IMR-90 (cell line): ENCODE results near the gene PLD6. TPM values are rescaled to one million over a fixed set of nuclear protein-coding genes. Genes with fewer than 3 reads are reported as not detected.

ENCODE experiments used
- ATAC-seq: fragments of 200-7000 bp; cut with Tn5 transposase; 2 replicates; pipeline ENCODE4 v1.9.1; 2020; ENCODE audit warnings: low read depth, mild to moderate bottlenecking, moderate library complexity
- BruUV-seq: library from RNA; stranded (reverse); fragments of 400-500 nt; replicated peaks from 2 replicates; lab custom pipeline; 2021; lab: Mats Ljungman, UMichigan
- CTCF ChIA-PET: fragments of 300-600 bp; formaldehyde crosslinking; extraction: SDS; loops from one replicate; lab custom pipeline; 2021; ENCODE audit warnings: antibody characterized with exemption; lab: Yijun Ruan, JAX
- POLR2A ChIA-PET: fragments of 300-600 bp; sonication (Branson Sonifier 250); formaldehyde crosslinking; loops from one replicate; lab custom pipeline; 2022; ENCODE audit warnings: antibody characterized with exemption; ENCODE audit not compliant: unreplicated experiment; lab: Charles Lee
- DNase-seq: peaks from one replicate; pipeline ENCODE4 v3.0.0; 2013
- H2AFZ ChIP-seq: replicated peaks from 2 replicates; pipeline ENCODE3; 2013; ENCODE audit warnings: low read length, mild to moderate bottlenecking; ENCODE audit not compliant: poor library complexity
- H2AK5ac ChIP-seq: 2 replicates; pipeline ENCODE4 v1.6.1; 2013; ENCODE audit warnings: low read depth, low read length, inconsistent platforms
- H2AK9ac ChIP-seq: replicated peaks from 2 replicates; pipeline ENCODE3; 2013; ENCODE audit warnings: mild to moderate bottlenecking, low read depth, low read length, moderate library complexity; ENCODE audit not compliant: poor library complexity
- H2BK120ac ChIP-seq: 2 replicates; pipeline ENCODE4 v1.6.1; 2013; ENCODE audit warnings: low read depth, low read length, inconsistent platforms
- H2BK15ac ChIP-seq: 3 replicates; pipeline ENCODE4 v1.6.1; 2013; ENCODE audit warnings: low read depth, low read length, inconsistent platforms
- H2BK20ac ChIP-seq: 2 replicates; pipeline ENCODE4 v1.6.1; 2013; ENCODE audit warnings: low read depth, mild to moderate bottlenecking, inconsistent platforms, low read length, moderate library complexity
- H2BK5ac ChIP-seq: 2 replicates; pipeline ENCODE4 v1.6.1; 2013; ENCODE audit warnings: mild to moderate bottlenecking, low read depth, low read length, inconsistent platforms; ENCODE audit not compliant: poor library complexity, severe bottlenecking
- H3K14ac ChIP-seq: replicated peaks from 2 replicates; pipeline ENCODE4 v1.6.1; 2013; ENCODE audit warnings: low read depth, low read length, inconsistent platforms
- H3K18ac ChIP-seq: 2 replicates; pipeline ENCODE4 v1.6.1; 2013; ENCODE audit warnings: low read depth, low read length, control low read depth
- H3K23ac ChIP-seq: 2 replicates; pipeline ENCODE4 v1.6.1; 2013; ENCODE audit warnings: low read depth, low read length, inconsistent platforms
- H3K27ac ChIP-seq: 2 replicates; pipeline ENCODE4 v1.5.1; 2013; ENCODE audit warnings: mild to moderate bottlenecking, control low read depth, low read length; ENCODE audit not compliant: insufficient read depth
- H3K27me3 ChIP-seq: 2 replicates; pipeline ENCODE4 v1.6.1; 2013; ENCODE audit warnings: low read length; ENCODE audit not compliant: control insufficient read depth, insufficient read depth
- H3K36me3 ChIP-seq: 2 replicates; pipeline ENCODE4 v1.6.1; 2013; ENCODE audit warnings: low read length, mixed read lengths; ENCODE audit not compliant: control insufficient read depth, insufficient read depth
- H3K4ac ChIP-seq: 2 replicates; pipeline ENCODE4 v1.6.1; 2013; ENCODE audit warnings: low read depth, low read length, inconsistent platforms
- H3K4me1 ChIP-seq: 2 replicates; pipeline ENCODE4 v1.6.1; 2013; ENCODE audit warnings: low read length, mixed read lengths; ENCODE audit not compliant: control insufficient read depth, insufficient read depth
- H3K4me2 ChIP-seq: 2 replicates; pipeline ENCODE4 v1.6.1; 2013; ENCODE audit warnings: low read depth, mild to moderate bottlenecking, control low read depth, low read length, moderate library complexity
- H3K4me3 ChIP-seq: 2 replicates; pipeline ENCODE4 v1.5.1; 2013; ENCODE audit warnings: low read depth, mild to moderate bottlenecking, control low read depth, low read length, moderate library complexity; ENCODE audit not compliant: insufficient read depth
- H3K56ac ChIP-seq: 2 replicates; pipeline ENCODE4 v1.6.1; 2013; ENCODE audit warnings: low read length, inconsistent platforms; ENCODE audit not compliant: insufficient read depth; ENCODE audit errors: extremely low read depth
- H3K79me1 ChIP-seq, 2 experiments: 2 replicates each; pipeline ENCODE4 v1.6.1; 2013; ENCODE audit warnings: low read length in 2 of 2, inconsistent platforms in 1 of 2, low read depth in 1 of 2
- H3K9ac ChIP-seq: 2 replicates; pipeline ENCODE4 v1.6.1; 2013; ENCODE audit warnings: low read depth, low read length, control low read depth
- H3K9me1 ChIP-seq: 2 replicates; pipeline ENCODE4 v1.6.1; 2013; ENCODE audit warnings: low read length, inconsistent platforms; ENCODE audit not compliant: insufficient read depth
- H3K9me3 ChIP-seq: 2 replicates; pipeline ENCODE4 v1.6.1; 2013; ENCODE audit warnings: low read length; ENCODE audit not compliant: control insufficient read depth, insufficient read depth
- H4K20me1 ChIP-seq: 2 replicates; pipeline ENCODE4 v1.6.1; 2013; ENCODE audit warnings: low read length, inconsistent platforms; ENCODE audit not compliant: insufficient read depth
- H4K5ac ChIP-seq: 2 replicates; pipeline ENCODE4 v1.6.1; 2013; ENCODE audit warnings: mild to moderate bottlenecking, low read depth, low read length, control low read depth
- H4K8ac ChIP-seq, 2 experiments: 2 replicates each; pipeline ENCODE4 v1.6.1; 2013; ENCODE audit warnings: low read depth in 2 of 2, low read length in 2 of 2, control low read depth in 1 of 2, inconsistent platforms in 1 of 2
- H4K91ac ChIP-seq: 2 replicates; pipeline ENCODE4 v1.6.1; 2013; ENCODE audit warnings: low read depth, low read length, inconsistent platforms; ENCODE audit not compliant: insufficient read depth
- BHLHE40 ChIP-seq: fragments of 150-350 bp; IDR thresholded peaks from 2 replicates; pipeline ENCODE4 v1.6.1; 2016; ENCODE audit warnings: mild to moderate bottlenecking, low read depth, low read length
- CEBPB ChIP-seq: IDR thresholded peaks from 2 replicates; pipeline ENCODE4 v1.6.1; 2012; ENCODE audit warnings: low read depth, low read length, improper control_type of control experiment
- CHD1 ChIP-seq: IDR thresholded peaks from 2 replicates; pipeline ENCODE4 v1.6.1; 2012; ENCODE audit warnings: low read depth, low read length, improper control_type of control experiment
- ELK1 ChIP-seq: fragments of 150-350 bp; IDR thresholded peaks from 2 replicates; pipeline ENCODE4 v1.6.1; 2016; ENCODE audit warnings: low read depth, mild to moderate bottlenecking, low read length, moderate library complexity, borderline replicate concordance
- MAFK ChIP-seq: IDR thresholded peaks from 2 replicates; pipeline ENCODE4 v1.6.1; 2012; ENCODE audit warnings: low read depth, low read length, improper control_type of control experiment
- MAZ ChIP-seq: IDR thresholded peaks from 2 replicates; pipeline ENCODE4 v1.6.1; 2012; ENCODE audit warnings: low read depth, mild to moderate bottlenecking, low read length, improper control_type of control experiment, moderate library complexity, borderline replicate concordance
- MXI1 ChIP-seq: IDR thresholded peaks from 2 replicates; pipeline ENCODE4 v1.6.1; 2012; ENCODE audit warnings: low read depth, mild to moderate bottlenecking, low read length, moderate library complexity, borderline replicate concordance
- NFE2L2 ChIP-seq: fragments of 150-350 bp; IDR thresholded peaks from 2 replicates; pipeline ENCODE4 v1.6.1; 2016; ENCODE audit warnings: low read depth, mild to moderate bottlenecking, low read length
- POLR2A ChIP-seq: IDR thresholded peaks from 2 replicates; pipeline ENCODE4 v1.6.1; 2012; ENCODE audit warnings: mild to moderate bottlenecking, low read depth, low read length
- RAD21 ChIP-seq: IDR thresholded peaks from 2 replicates; pipeline ENCODE4 v1.6.1; 2012; ENCODE audit warnings: low read length, improper control_type of control experiment
- RCOR1 ChIP-seq: IDR thresholded peaks from 2 replicates; pipeline ENCODE4 v1.6.1; 2012; ENCODE audit warnings: mild to moderate bottlenecking, low read length, improper control_type of control experiment; ENCODE audit not compliant: insufficient replicate concordance
- RFX5 ChIP-seq: IDR thresholded peaks from 2 replicates; pipeline ENCODE4 v1.8.0; 2012; ENCODE audit warnings: low read depth, mild to moderate bottlenecking, low read length, moderate library complexity
- SMC3 ChIP-seq: fragments of 150-350 bp; IDR thresholded peaks from 2 replicates; pipeline ENCODE4 v1.6.1; 2016; ENCODE audit warnings: low read depth, mild to moderate bottlenecking, antibody characterized with exemption, low read length, moderate library complexity
- USF2 ChIP-seq: fragments of 150-350 bp; IDR thresholded peaks from 2 replicates; pipeline ENCODE4 v1.6.1; 2017; ENCODE audit warnings: mild to moderate bottlenecking, antibody characterized with exemption, low read length, low read depth
- dilution Hi-C: fragments of 300-500 bp; cut with HindIII; formaldehyde crosslinking; loops from one replicate; pipeline ENCODE4 v1.14.3; 2018; ENCODE audit warnings: low sequenced_read_pairs; ENCODE audit not compliant: unreplicated experiment
- in situ Hi-C: fragments of 300-500 bp; cut with MboI; formaldehyde crosslinking; loops from 3 replicates; pipeline ENCODE4 v1.14.3; 2019; ENCODE audit warnings: low sequenced_read_pairs, inconsistent platforms, mixed read lengths
- intact Hi-C: fragments of 100-400 bp; cut with micrococcal nuclease; formaldehyde crosslinking; loops from 2 replicates; pipeline ENCODE4 v1.10.0; 2022
- polyA plus RNA-seq, 3 experiments: library from polyadenylated mRNA; depleted of rRNA; stranded (reverse); fragments of >200 nt; gene quantifications; 2 replicates each; pipeline ENCODE4 v1.2.3, GENCODE V29; 2012; ENCODE audit warnings: low replicate concordance in 1 of 3
- total RNA-seq: library from RNA; depleted of rRNA; stranded (reverse); fragments of >200 nt; gene quantifications from 2 replicates; pipeline ENCODE4 v1.2.3, GENCODE V29; 2012

Gene PLD6
- total and polyA plus RNA-seq, 2 of the 4 experiments (the other 2 are of a cell fraction): 1.1 to 1.5 TPM

- H4K91ac ChIP-seq: no peak overlapping the region
- no peak for TF ChIP-seq MAZ
- no peak for TF ChIP-seq CEBPB
- no peak for TF ChIP-seq MAFK
- no peak for TF ChIP-seq SMC3
- no peak for TF ChIP-seq RFX5
- TF ChIP-seq USF2: no peak
- no peak for TF ChIP-seq NFE2L2
- no peak for TF ChIP-seq CHD1
- TF ChIP-seq MXI1: no peak
- no peak for TF ChIP-seq ELK1
- no peak for TF ChIP-seq RAD21
- no peak for TF ChIP-seq POLR2A
- no peak for TF ChIP-seq RCOR1
- no peak for TF ChIP-seq BHLHE40
- no peak overlapping the region for H2AK9ac ChIP-seq
- ATAC-seq (no peak), DNase-seq (no peak)
- no peak overlapping the region for H4K8ac ChIP-seq
- in situ Hi-C loops: no loop called here
- H3K4me1 ChIP-seq: peaks cover 12% of the 10 kb centered on the region
- intact Hi-C loops: loop anchor here (5.0 kb wide), 1 partner anchor 194 kb away; no protein-coding TSS in a partner anchor
- no peak overlapping the region for H2BK15ac ChIP-seq
- no peak overlapping the region for H3K27ac ChIP-seq
- no peak overlapping the region for H3K18ac ChIP-seq
- H3K4ac ChIP-seq: no peak overlapping the region
- H2AFZ ChIP-seq: no peak overlapping the region
- ChIA-PET POLR2A (no interaction called here), CTCF (interaction anchor here (1.2 kb wide), 1 partner anchor 13 kb away, joined by 3 read pairs; no protein-coding TSS in a partner anchor)
- peaks cover 0 to 3% of the 10 kb centered on the region in 2 experiments; a peak in 1 of 4 replicates for H3K79me1 ChIP-seq
- no peak overlapping the region for H3K23ac ChIP-seq
- H2BK5ac ChIP-seq: no peak overlapping the region
- dilution Hi-C loops: no loop called here
- H3K4me2 ChIP-seq: no peak overlapping the region
- H3K9me1 ChIP-seq: peaks cover 4% of the 10 kb centered on the region
- no peaks in the 10 kb centered on the region for H3K9me3 ChIP-seq
- no peak overlapping the region for H2BK120ac ChIP-seq
- H3K56ac ChIP-seq: no peak overlapping the region
- no TSS peak for BruUV-seq
- H2BK20ac ChIP-seq: no peak overlapping the region
- H3K4me3 ChIP-seq: no peak overlapping the region
- no peak overlapping the region for H2AK5ac ChIP-seq
- no peak overlapping the region for H3K14ac ChIP-seq
- no peaks in the 10 kb centered on the region for H3K36me3 ChIP-seq
- H4K5ac ChIP-seq: no peak overlapping the region
- no peak overlapping the region for H3K9ac ChIP-seq
- H3K27me3 ChIP-seq: no peaks in the 10 kb centered on the region
- H4K20me1 ChIP-seq: no peaks in the 10 kb centered on the region
These were observed 9.4 kb downstream of the PLD6 start for GRCh38 chr17:17196776-17197175.
